Measurements from ENCODE around the gene ZNF70. TPM values are rescaled to one million over a fixed set of nuclear protein-coding genes. Genes with fewer than 3 reads are reported as not detected.

ZNF70 gene
- total RNA-seq, 1 experiment from 2014 or later, result 2.3 TPM

GRCh38 chr22:23722724-23723123, 28.2 kb downstream of the ZNF70 start:
- Histone ChIP-seq H3K9me3 (ENCODE audit: low read length) (no peaks in the 10 kb centered on the region), H3K9me2 (replicated peaks; ENCODE audit: low read length) (no peaks in the 10 kb centered on the region), H3K4me1 (ENCODE audit: insufficient read depth, low read length) (no peaks in the 10 kb centered on the region), H3K79me2 (ENCODE audit: low read length) (no peaks in the 10 kb centered on the region), H3K27ac (ENCODE audit: low read length) (no peak overlapping the region), H2AFZ (ENCODE audit: low read length) (no peak overlapping the region), H3K4me2 (ENCODE audit: low read length) (no peak overlapping the region), H4K20me1 (ENCODE audit: low read length) (no peaks in the 10 kb centered on the region), H3K36me3 (ENCODE audit: low read depth, low read length) (no peaks in the 10 kb centered on the region), H3K27me3 (ENCODE audit: low read length) (no peaks in the 10 kb centered on the region), H3K4me3 (ENCODE audit: low read length) (no peak overlapping the region), H3K9ac (ENCODE audit: low read length) (no peak overlapping the region), H3F3A (ENCODE audit: low read length, unreplicated experiment) (no peaks in the 10 kb centered on the region)
- TF ChIP-seq EZH2phosphoT487 (IDR thresholded peaks at IDR 0.05; ENCODE audit: borderline replicate concordance, low read length), result no peak
- TF ChIP-seq EZH2 (IDR thresholded peaks at IDR 0.05; ENCODE audit: low read length, unreplicated experiment), result no peak
- TF ChIP-seq CTCF (conservative IDR thresholded peaks at IDR 0.05; ENCODE audit: low read depth, low read length), result no peak
- ATAC-seq (no peak), DNase-seq (no peak)
- ChIA-PET POLR2A (ENCODE audit: unreplicated experiment) (no interaction called here), CTCF (no interaction called here)
- intact Hi-C loops (cut with micrococcal nuclease), result no loop called here
- BruUV-seq (replicated peaks), result no TSS peak

- Histone ChIP-seq H2AFZ (ENCODE audit: low read length) (no peak overlapping the region), H3K4me1 (ENCODE audit: insufficient read depth, low read length) (no peaks in the 10 kb centered on the region), H3K9ac (ENCODE audit: low read length) (no peak overlapping the region), H3K36me3 (ENCODE audit: low read depth, low read length) (no peaks in the 10 kb centered on the region), H3K27ac (ENCODE audit: low read length) (no peak overlapping the region), H3K4me3 (ENCODE audit: low read length) (no peak overlapping the region), H3K79me2 (ENCODE audit: low read length) (no peaks in the 10 kb centered on the region; the same call in 1 of the 2 replicates), H3F3A (ENCODE audit: low read length, unreplicated experiment) (no peaks in the 10 kb centered on the region), H3K9me2 (replicated peaks; ENCODE audit: low read length) (no peaks in the 10 kb centered on the region), H3K4me2 (ENCODE audit: low read length) (no peak overlapping the region), H3K9me3 (ENCODE audit: low read length) (no peaks in the 10 kb centered on the region), H4K20me1 (ENCODE audit: low read length) (no peaks in the 10 kb centered on the region), H3K27me3 (ENCODE audit: low read length) (no peaks in the 10 kb centered on the region)
- TF ChIP-seq CTCF (conservative IDR thresholded peaks at IDR 0.05; ENCODE audit: low read depth, low read length) (no peak), EZH2 (IDR thresholded peaks at IDR 0.05; ENCODE audit: low read length, unreplicated experiment) (no peak), EZH2phosphoT487 (IDR thresholded peaks at IDR 0.05; ENCODE audit: borderline replicate concordance, low read length) (no peak)
- no peak for DNase-seq
- ChIA-PET POLR2A (ENCODE audit: unreplicated experiment) (no interaction called here), CTCF (no interaction called here)
- no peak for ATAC-seq
- intact Hi-C loops (cut with micrococcal nuclease), result no loop called here
- BruUV-seq (replicated peaks), result no TSS peak
Observed at GRCh38 chr22:23722160-23722559, 28.8 kb downstream of the ZNF70 start.

GRCh38 chr22:23720855-23721254, 30.1 kb downstream of the ZNF70 start:
- H3K27ac ChIP-seq (ENCODE audit: low read length), result no peak overlapping the region
- DNase-seq, result no peak
- H3K9ac ChIP-seq (ENCODE audit: low read length), result no peak overlapping the region
- no peaks in the 10 kb centered on the region; the same call in 1 of the 2 replicates for H3K4me1 ChIP-seq (ENCODE audit: insufficient read depth, low read length)
- no peak overlapping the region for H3K4me2 ChIP-seq (ENCODE audit: low read length)
- H3K79me2 ChIP-seq (ENCODE audit: low read length), result peaks cover 13% of the 10 kb centered on the region
- intact Hi-C loops (cut with micrococcal nuclease), result no loop called here
- no peaks in the 10 kb centered on the region for H3K36me3 ChIP-seq (ENCODE audit: low read depth, low read length)
- no peaks in the 10 kb centered on the region for H4K20me1 ChIP-seq (ENCODE audit: low read length)
- no peaks in the 10 kb centered on the region for H3F3A ChIP-seq (ENCODE audit: low read length, unreplicated experiment)
- no peaks in the 10 kb centered on the region for H3K9me3 ChIP-seq (ENCODE audit: low read length)
- TF ChIP-seq EZH2phosphoT487 (IDR thresholded peaks at IDR 0.05; ENCODE audit: borderline replicate concordance, low read length), result no peak
- TF ChIP-seq CTCF (conservative IDR thresholded peaks at IDR 0.05; ENCODE audit: low read depth, low read length), result no peak
- no peak for TF ChIP-seq EZH2 (IDR thresholded peaks at IDR 0.05; ENCODE audit: low read length, unreplicated experiment)
- no peak for ATAC-seq
- H3K4me3 ChIP-seq (ENCODE audit: low read length), result no peak overlapping the region
- no peaks in the 10 kb centered on the region for H3K9me2 ChIP-seq (replicated peaks; ENCODE audit: low read length)
- no TSS peak for BruUV-seq (replicated peaks)
- POLR2A ChIA-PET (ENCODE audit: unreplicated experiment), result no interaction called here
- H2AFZ ChIP-seq (ENCODE audit: low read length), result no peak overlapping the region
- CTCF ChIA-PET, result interaction anchor here (0.7 kb wide), 1 partner anchor 1211 kb away, joined by 3 read pairs; no protein-coding TSS in a partner anchor
- H3K27me3 ChIP-seq (ENCODE audit: low read length), result no peaks in the 10 kb centered on the region
